ENCODE measurements around the gene PSMD1. TPM values are rescaled to one million over a fixed set of nuclear protein-coding genes. Genes with fewer than 3 reads are reported as not detected.
"Not testable (repeated sequence)": the region's sequence is repeated elsewhere in the genome, so short reads cannot be mapped to it uniquely, and the experiment has no call there.

Gene PSMD1
- total and polyA plus RNA-seq, 2 experiments from 2014 or later: 148 to 177 TPM

GRCh38 chr2:231099918-231100317 is 43.3 kb downstream of the PSMD1 start:
- H3K4me2 ChIP-seq: no peak overlapping the region

GRCh38 chr2:231100321-231100720 is 43.7 kb downstream of the PSMD1 start:
- not testable (repeated sequence) for H3K4me1 ChIP-seq (ENCODE audit: insufficient read depth); H3K4me3 ChIP-seq; ATAC-seq; H3K27ac ChIP-seq (ENCODE audit: low read depth); H2AFZ ChIP-seq; DNase-seq (ENCODE audit: low spot score); H3K27me3 Mint-ChIP-seq (ENCODE audit: insufficient read depth, low read depth, poor library complexity); H3K4me2 ChIP-seq; H3K4me1 Mint-ChIP-seq; H4K20me1 ChIP-seq (replicated peaks; ENCODE audit: insufficient read depth); H3K4me3 Mint-ChIP-seq; H3F3A ChIP-seq (replicated peaks; ENCODE audit: low read depth); H3K27ac Mint-ChIP-seq; H3K27me3 ChIP-seq (ENCODE audit: insufficient read depth); H3K9me2 ChIP-seq (ENCODE audit: insufficient read depth)
- peaks cover 18% of the 10 kb centered on the region for H3K79me2 ChIP-seq (replicated peaks; ENCODE audit: insufficient read depth)
- Mint-ChIP-seq H3K9me3 (peaks cover 36% of the 10 kb centered on the region), H3K36me3 (ENCODE audit: low read depth) (peaks cover 69% of the 10 kb centered on the region)
- H3K36me3 ChIP-seq (ENCODE audit: insufficient read depth): peaks cover 29% of the 10 kb centered on the region

More at GRCh38 chr2:231099918-231100317, 43.3 kb downstream of the PSMD1 start:
- Histone ChIP-seq H3K79me2 (replicated peaks; ENCODE audit: insufficient read depth) (peaks cover 15% of the 10 kb centered on the region), H3K27ac (ENCODE audit: low read depth) (no peak overlapping the region), H3K36me3 (ENCODE audit: insufficient read depth) (peaks cover 29% of the 10 kb centered on the region), H3K27me3 (ENCODE audit: insufficient read depth) (no peaks in the 10 kb centered on the region), H3K4me1 (ENCODE audit: insufficient read depth) (peaks cover 5% of the 10 kb centered on the region), H4K20me1 (replicated peaks; ENCODE audit: insufficient read depth) (0 out of 2 replicates have a peak, but pooled peaks cover 6% of the 10 kb centered on the region), H3F3A (replicated peaks; ENCODE audit: low read depth) (no peaks in the 10 kb centered on the region), H3K4me3 (no peak overlapping the region), H3K9me2 (ENCODE audit: insufficient read depth) (no peaks in the 10 kb centered on the region), H2AFZ (no peak overlapping the region)
- H3K27ac Mint-ChIP-seq: no peak overlapping the region; the same call in 1 of the 2 replicates
- H3K4me3 Mint-ChIP-seq: no peak overlapping the region
- peaks cover 3% of the 10 kb centered on the region for H3K27me3 Mint-ChIP-seq (ENCODE audit: insufficient read depth, low read depth, poor library complexity)
- ATAC-seq (no peak), DNase-seq (ENCODE audit: low spot score) (peak; percentile 83)
- H3K4me1 Mint-ChIP-seq: peaks cover 4% of the 10 kb centered on the region; the same call in 2 of the 3 replicates
- H3K9me3 Mint-ChIP-seq: peaks cover 36% of the 10 kb centered on the region
- TF ChIP-seq CTCF (conservative IDR thresholded peaks at IDR 0.05; ENCODE audit: low read depth in 2 of 2) (peak; percentile 44 to 46), ZNF331 (CRISPR knock-in tag; IDR thresholded peaks at IDR 0.05; ENCODE audit: low read depth) (no peak)
- H3K36me3 Mint-ChIP-seq (ENCODE audit: low read depth): peaks cover 73% of the 10 kb centered on the region

GRCh38 chr2:231100990-231101389 is 44.3 kb downstream of the PSMD1 start:
- H3K27me3 Mint-ChIP-seq (ENCODE audit: insufficient read depth, low read depth, poor library complexity): peaks cover 3% of the 10 kb centered on the region
- DNase-seq (ENCODE audit: low spot score) (no peak), ATAC-seq (no peak)
- peaks cover 36% of the 10 kb centered on the region for H3K9me3 Mint-ChIP-seq
- Histone ChIP-seq H3K4me3 (no peak overlapping the region), H2AFZ (no peak overlapping the region), H3K27me3 (ENCODE audit: insufficient read depth) (no peaks in the 10 kb centered on the region), H3K4me1 (ENCODE audit: insufficient read depth) (no peaks in the 10 kb centered on the region), H3K9me2 (ENCODE audit: insufficient read depth) (no peaks in the 10 kb centered on the region), H3K27ac (ENCODE audit: low read depth) (no peak overlapping the region), H4K20me1 (replicated peaks; ENCODE audit: insufficient read depth) (0 out of 2 replicates have a peak, but pooled peaks cover 6% of the 10 kb centered on the region), H3K79me2 (replicated peaks; ENCODE audit: insufficient read depth) (peaks cover 18% of the 10 kb centered on the region), H3K36me3 (ENCODE audit: insufficient read depth) (peaks cover 29% of the 10 kb centered on the region), H3K4me2 (no peak overlapping the region), H3F3A (replicated peaks; ENCODE audit: low read depth) (no peaks in the 10 kb centered on the region)
- H3K27ac Mint-ChIP-seq: no peak overlapping the region
- H3K4me3 Mint-ChIP-seq: no peak overlapping the region
- peaks cover 64% of the 10 kb centered on the region for H3K36me3 Mint-ChIP-seq (ENCODE audit: low read depth)
- H3K4me1 Mint-ChIP-seq: no peaks in the 10 kb centered on the region; the same call in 2 of the 3 replicates
- no peak for TF ChIP-seq STAT1 (IDR thresholded peaks at IDR 0.05; ENCODE audit: unreplicated experiment)
- TF ChIP-seq REST (IDR thresholded peaks at IDR 0.05; ENCODE audit: unreplicated experiment): no peak
- no peak for TF ChIP-seq ZNF331 (CRISPR knock-in tag; IDR thresholded peaks at IDR 0.05; ENCODE audit: low read depth)
- TF ChIP-seq CTCF (conservative IDR thresholded peaks at IDR 0.05; ENCODE audit: low read depth in 2 of 2): no peak
- TF ChIP-seq JUNB (IDR thresholded peaks at IDR 0.05; ENCODE audit: unreplicated experiment): no peak
- no peak for TF ChIP-seq EZH2 (IDR thresholded peaks at IDR 0.05; ENCODE audit: low read depth, unreplicated experiment)
- TF ChIP-seq CREB1 (CRISPR knock-in tag; IDR thresholded peaks at IDR 0.05; ENCODE audit: low read depth): no peak
- TF ChIP-seq ETS1 (IDR thresholded peaks at IDR 0.05): no peak
- no peak for TF ChIP-seq POLR2AphosphoS5 (IDR thresholded peaks at IDR 0.05; ENCODE audit: low read depth)
- no peak for TF ChIP-seq ZNF114 (CRISPR knock-in tag; IDR thresholded peaks at IDR 0.05)

All from GM23338 (cell line).